ENCODE results near the gene CNTN6.

The CNTN6 gene

GRCh38 chr3:1235526-1236120 lies 142.8 kb downstream of the CNTN6 start:
- no peak overlapping the region for H3K4me3 ChIP-seq (ENCODE audit: low read length)
- H3K9me2 ChIP-seq (replicated peaks; ENCODE audit: control insufficient read depth, low read length): no peaks in the 10 kb centered on the region
- H3K27ac ChIP-seq (ENCODE audit: low read depth, low read length): no peak overlapping the region
- H3K79me2 ChIP-seq (ENCODE audit: control insufficient read depth, low read length): no peaks in the 10 kb centered on the region
- H3K9me3 ChIP-seq (ENCODE audit: control insufficient read depth, insufficient read depth, low read length): no peaks in the 10 kb centered on the region
- no peaks in the 10 kb centered on the region for H3K36me3 ChIP-seq (ENCODE audit: control insufficient read depth, low read length)
- TF ChIP-seq CTCF (IDR thresholded peaks at IDR 0.05; ENCODE audit: low read depth, low read length, poor library complexity, severe bottlenecking) (no peak), EZH2phosphoT487 (IDR thresholded peaks at IDR 0.05; ENCODE audit: borderline replicate concordance, low read length) (no peak)
- H3F3A ChIP-seq (ENCODE audit: control insufficient read depth, insufficient read depth): no peaks in the 10 kb centered on the region
- no peaks in the 10 kb centered on the region for H3K4me1 ChIP-seq (ENCODE audit: control insufficient read depth, low read length)
- H3K27me3 ChIP-seq (ENCODE audit: control insufficient read depth, low read length): no peaks in the 10 kb centered on the region
- no peak overlapping the region for H3K4me2 ChIP-seq (ENCODE audit: low read length)
- H4K20me1 ChIP-seq (ENCODE audit: control insufficient read depth, insufficient read depth, low read depth, low read length): no peaks in the 10 kb centered on the region

GRCh38 chr3:1251282-1252060 lies 158.6 kb downstream of the CNTN6 start:
- Histone ChIP-seq H3K27me3 (ENCODE audit: control insufficient read depth, low read length) (no peaks in the 10 kb centered on the region), H3K4me3 (ENCODE audit: low read length) (no peak overlapping the region), H3K9me2 (replicated peaks; ENCODE audit: control insufficient read depth, low read length) (no peaks in the 10 kb centered on the region), H3K4me1 (ENCODE audit: control insufficient read depth, low read length) (no peaks in the 10 kb centered on the region), H3K9me3 (ENCODE audit: control insufficient read depth, insufficient read depth, low read length) (no peaks in the 10 kb centered on the region), H3F3A (ENCODE audit: control insufficient read depth, insufficient read depth) (no peaks in the 10 kb centered on the region), H3K79me2 (ENCODE audit: control insufficient read depth, low read length) (no peaks in the 10 kb centered on the region), H3K36me3 (ENCODE audit: control insufficient read depth, low read length) (no peaks in the 10 kb centered on the region), H3K27ac (ENCODE audit: low read depth, low read length) (no peak overlapping the region), H3K4me2 (ENCODE audit: low read length) (no peak overlapping the region), H4K20me1 (ENCODE audit: control insufficient read depth, insufficient read depth, low read depth, low read length) (no peaks in the 10 kb centered on the region)
- TF ChIP-seq EZH2phosphoT487 (IDR thresholded peaks at IDR 0.05; ENCODE audit: borderline replicate concordance, low read length) (no peak), CTCF (IDR thresholded peaks at IDR 0.05; ENCODE audit: low read depth, low read length, poor library complexity, severe bottlenecking) (no peak)

GRCh38 chr3:1252061-1252430 lies 159.2 kb downstream of the CNTN6 start:
- H3K9me3 ChIP-seq (ENCODE audit: control insufficient read depth, insufficient read depth, low read length): no peaks in the 10 kb centered on the region
- no peak overlapping the region for H3K4me3 ChIP-seq (ENCODE audit: low read length)
- H3K4me1 ChIP-seq (ENCODE audit: control insufficient read depth, low read length): no peaks in the 10 kb centered on the region
- H4K20me1 ChIP-seq (ENCODE audit: control insufficient read depth, insufficient read depth, low read depth, low read length): no peaks in the 10 kb centered on the region
- H3K27me3 ChIP-seq (ENCODE audit: control insufficient read depth, low read length): no peaks in the 10 kb centered on the region
- no peaks in the 10 kb centered on the region for H3K79me2 ChIP-seq (ENCODE audit: control insufficient read depth, low read length)
- H3K36me3 ChIP-seq (ENCODE audit: control insufficient read depth, low read length): no peaks in the 10 kb centered on the region
- H3F3A ChIP-seq (ENCODE audit: control insufficient read depth, insufficient read depth): no peaks in the 10 kb centered on the region
- H3K27ac ChIP-seq (ENCODE audit: low read depth, low read length): no peak overlapping the region
- H3K9me2 ChIP-seq (replicated peaks; ENCODE audit: control insufficient read depth, low read length): no peaks in the 10 kb centered on the region
- TF ChIP-seq CTCF (IDR thresholded peaks at IDR 0.05; ENCODE audit: low read depth, low read length, poor library complexity, severe bottlenecking) (no peak), EZH2phosphoT487 (IDR thresholded peaks at IDR 0.05; ENCODE audit: borderline replicate concordance, low read length) (no peak)
- no peak overlapping the region for H3K4me2 ChIP-seq (ENCODE audit: low read length)
